G401 (cell line): ENCODE results near the gene RUFY1. TPM values are rescaled to one million over a fixed set of nuclear protein-coding genes. Genes with fewer than 3 reads are reported as not detected.
"Not testable (repeated sequence)": the region's sequence is repeated elsewhere in the genome, so short reads cannot be mapped to it uniquely, and the experiment has no call there.

Experiments used
- DNase-seq: peaks from one replicate; pipeline ENCODE4 v3.0.0-alpha.2; 2015; ENCODE audit warnings: low spot score
- in situ Hi-C: cut with HindIII; loops from 2 replicates; pipeline ENCODE4 v1.10.0; 2016; ENCODE audit warnings: low sequenced_read_pairs, mixed read lengths
- total RNA-seq: library from RNA; depleted of rRNA; stranded (reverse); fragments of >200 nt; shearing (Covaris generic); gene quantifications from 2 replicates; pipeline ENCODE4 v1.2.3, GENCODE V29; 2014

RUFY1 gene
- total RNA-seq, 1 experiment from 2014 or later = 65.4 TPM

GRCh38 chr5:179533907-179534306, 16.4 kb upstream of the RUFY1 start:
- DNase-seq = no peak
- in situ Hi-C loops = no loop called here

DNA sequence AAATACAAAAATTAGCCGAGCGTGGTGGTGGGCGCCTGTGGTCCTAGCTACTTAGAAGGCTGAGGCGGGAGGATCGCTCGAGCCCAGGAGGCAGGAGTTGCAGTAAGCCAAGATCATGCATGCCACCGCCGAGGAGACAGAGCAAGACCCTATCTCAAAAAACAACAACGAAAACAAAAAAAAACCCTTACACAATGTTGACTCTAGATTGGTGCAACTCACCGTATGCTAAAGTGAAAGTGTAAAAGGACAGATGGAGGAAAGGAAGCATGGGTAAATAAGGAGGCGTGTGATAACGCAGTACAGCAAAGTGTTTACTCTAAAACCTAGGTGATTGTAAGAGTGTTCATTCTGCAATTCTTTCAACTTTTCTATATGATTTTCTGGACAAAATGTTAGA, 15.9 kb upstream of the RUFY1 start:
- in situ Hi-C loops = no loop called here
- DNase-seq = no peak

DNA sequence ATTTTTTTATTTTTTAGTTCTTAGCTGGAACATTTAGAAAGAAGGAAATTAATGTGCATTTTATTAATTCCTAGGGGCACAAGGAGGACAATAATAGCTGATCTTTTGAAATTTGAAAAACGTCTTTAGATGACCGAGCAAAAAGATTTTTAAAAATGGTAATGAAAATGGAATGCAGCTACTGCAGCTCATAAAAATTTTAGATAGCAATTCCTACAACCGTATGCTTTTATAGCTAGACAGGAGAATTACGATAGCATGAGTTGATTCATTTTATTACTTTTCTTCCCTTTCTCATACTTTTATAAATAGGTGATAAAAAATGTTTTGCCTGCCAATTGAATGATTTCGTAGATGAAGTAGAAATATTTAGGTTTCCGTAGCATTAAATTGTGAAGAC, 13.7 kb upstream of the RUFY1 start:
- no peak for DNase-seq
- in situ Hi-C loops = no loop called here

DNA sequence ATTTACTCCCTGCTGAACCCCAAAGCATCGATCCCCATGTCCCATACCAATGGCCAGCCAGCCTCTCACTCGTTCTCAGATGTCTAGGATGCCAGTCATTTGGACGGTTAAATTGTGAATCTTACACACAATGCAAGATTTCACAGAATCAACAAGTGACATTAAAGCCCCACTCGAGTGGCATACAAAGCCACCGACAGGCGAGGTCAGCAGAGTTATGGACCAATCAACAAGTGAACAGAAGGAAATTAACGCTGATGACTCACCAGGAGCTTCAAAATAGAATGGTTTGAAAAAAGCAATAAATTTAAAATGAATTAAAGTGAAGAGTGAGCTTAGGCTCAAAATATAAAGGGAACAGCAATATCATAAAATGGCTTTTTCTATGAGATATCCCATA, 8.2 kb upstream of the RUFY1 start:
- in situ Hi-C loops = no loop called here

GRCh38 chr5:179543275-179543674, 7.1 kb upstream of the RUFY1 start:
- DNase-seq, in situ Hi-C loops: not testable (repeated sequence)

More for the DNA sequence above, 8.2 kb upstream of the RUFY1 start:
- DNase-seq = no peak

GRCh38 chr5:179553006-179553405, 2.7 kb downstream of the RUFY1 start:
- in situ Hi-C loops = no loop called here
- no peak for DNase-seq

GRCh38 chr5:179553875-179554274, 3.5 kb downstream of the RUFY1 start:
- in situ Hi-C loops = no loop called here
- DNase-seq = no peak

GRCh38 chr5:179554981-179555380, 4.6 kb downstream of the RUFY1 start:
- in situ Hi-C loops = no loop called here

GRCh38 chr5:179558261-179558799, 8.0 kb downstream of the RUFY1 start:
- in situ Hi-C loops, DNase-seq: not testable (repeated sequence)

More at GRCh38 chr5:179554981-179555380, 4.6 kb downstream of the RUFY1 start:
- no peak for DNase-seq

DNA sequence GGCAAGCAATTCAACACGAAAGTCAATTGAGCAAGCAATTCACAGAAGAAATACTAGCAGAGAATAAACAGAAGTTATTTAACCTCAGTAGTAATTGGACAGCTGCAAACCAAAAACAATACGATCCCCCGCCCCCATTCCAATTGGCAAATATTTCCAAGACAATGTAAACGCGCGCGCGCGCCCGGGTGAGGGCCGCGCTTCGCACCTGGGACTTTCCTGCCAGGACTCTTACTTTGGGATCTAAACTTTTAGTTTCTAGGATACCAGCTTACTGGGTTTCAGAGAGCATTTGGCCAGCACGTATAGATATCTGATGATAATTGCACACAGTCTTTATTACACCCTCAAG, 8.6 kb downstream of the RUFY1 start:
- DNase-seq = no peak
- in situ Hi-C loops = no loop called here

GRCh38 chr5:179559284-179560252, 9.2 kb downstream of the RUFY1 start:
- in situ Hi-C loops = no loop called here
- peak; percentile 100 for DNase-seq

DNA sequence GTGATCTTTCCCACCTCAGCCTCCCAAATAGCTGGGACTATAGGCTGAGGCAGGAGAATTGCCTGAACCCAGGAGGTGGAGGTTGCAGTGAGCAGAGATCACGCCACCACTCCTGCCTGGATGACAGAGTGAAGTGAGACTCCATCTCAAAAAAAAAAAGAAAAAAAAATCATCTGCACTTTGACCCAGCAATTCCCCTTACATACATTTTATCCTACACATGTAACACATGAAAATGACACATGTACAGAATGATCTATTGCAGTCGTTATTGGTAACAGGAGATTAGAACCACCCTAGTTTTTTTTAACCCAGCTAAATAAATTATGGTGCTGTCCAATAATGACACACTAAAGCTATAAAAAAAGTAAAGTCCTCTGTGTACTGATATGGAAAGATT, 14.2 kb downstream of the RUFY1 start:
- no peak for DNase-seq
- in situ Hi-C loops = no loop called here

GRCh38 chr5:179568721-179569120, 18.4 kb downstream of the RUFY1 start:
- DNase-seq = no peak
- in situ Hi-C loops = no loop called here

- in situ Hi-C loops = no loop called here
These were observed 22.0 kb downstream of the RUFY1 start for GRCh38 chr5:179572386-179572785.

GRCh38 chr5:179577286-179577960, 27.1 kb downstream of the RUFY1 start:
- DNase-seq = no peak
- in situ Hi-C loops = no loop called here

More at GRCh38 chr5:179572386-179572785, 22.0 kb downstream of the RUFY1 start:
- no peak for DNase-seq

DNA sequence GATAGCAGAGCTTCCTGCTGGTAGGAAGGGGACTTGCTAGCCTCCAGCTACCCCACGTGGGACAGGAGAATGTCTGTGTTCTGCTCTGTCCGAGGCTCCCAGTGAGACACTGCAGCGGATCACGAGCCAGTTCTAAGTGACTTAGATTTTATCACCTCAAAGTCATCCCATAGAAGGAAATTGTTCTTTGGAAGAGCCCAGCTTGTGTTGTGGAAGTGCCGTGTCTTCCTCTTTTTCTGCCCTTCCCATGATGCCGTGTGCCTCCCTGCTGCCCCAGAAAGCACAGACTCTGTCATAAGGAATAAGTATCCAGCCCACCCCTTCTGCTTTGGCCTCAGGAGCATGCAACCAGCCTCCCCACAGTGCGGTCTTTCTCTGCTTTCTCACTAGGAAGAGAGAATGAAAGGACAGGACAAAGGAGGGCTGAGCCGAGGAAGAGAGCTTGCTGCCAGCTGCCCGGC, 35.6 kb downstream of the RUFY1 start:
- DNase-seq = peak; percentile 8
- in situ Hi-C loops = no loop called here

- in situ Hi-C loops = no loop called here
- no peak for DNase-seq
These were observed 37.8 kb downstream of the RUFY1 start for GRCh38 chr5:179588166-179588565.

DNA sequence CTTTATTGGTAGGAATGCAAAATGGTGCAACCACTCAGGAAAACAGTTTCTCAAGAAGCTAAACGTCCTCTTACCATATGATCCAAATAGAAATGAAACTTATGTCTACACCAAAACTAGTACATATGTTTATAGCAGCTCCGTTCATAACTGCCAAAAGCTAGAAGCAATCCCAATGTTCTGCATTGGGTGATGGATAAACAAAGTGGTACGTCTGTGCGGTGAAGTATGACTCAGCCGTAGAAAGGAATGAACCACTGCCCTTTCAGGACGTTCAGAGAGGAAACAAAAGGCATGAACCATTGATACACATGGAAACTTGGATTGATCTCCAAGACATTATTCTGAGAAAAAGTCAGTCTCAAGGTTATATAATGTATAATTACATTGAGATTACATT, 45.6 kb downstream of the RUFY1 start:
- no peak for DNase-seq
- in situ Hi-C loops = no loop called here

- in situ Hi-C loops = no loop called here
- no peak for DNase-seq
These were observed 46.1 kb downstream of the RUFY1 start for GRCh38 chr5:179596421-179596820.

- DNase-seq = no peak
These were observed 48.7 kb downstream of the RUFY1 start for GRCh38 chr5:179599100-179599499.

More at GRCh38 chr5:179599100-179599499, 48.7 kb downstream of the RUFY1 start:
- in situ Hi-C loops = no loop called here
